ENCODE measurements around the gene GNPDA1. TPM values are rescaled to one million over a fixed set of nuclear protein-coding genes. Genes with fewer than 3 reads are reported as not detected.
A peak's percentile ranks its signal among the peaks of the same experiment; 100 is the strongest.
"Not testable (repeated sequence)": the region's sequence is repeated elsewhere in the genome, so short reads cannot be mapped to it uniquely, and the experiment has no call there.

GNPDA1 gene
- total and polyA plus RNA-seq, 2 donors from 2014 or later = 30.1 to 76.6 TPM

DNA sequence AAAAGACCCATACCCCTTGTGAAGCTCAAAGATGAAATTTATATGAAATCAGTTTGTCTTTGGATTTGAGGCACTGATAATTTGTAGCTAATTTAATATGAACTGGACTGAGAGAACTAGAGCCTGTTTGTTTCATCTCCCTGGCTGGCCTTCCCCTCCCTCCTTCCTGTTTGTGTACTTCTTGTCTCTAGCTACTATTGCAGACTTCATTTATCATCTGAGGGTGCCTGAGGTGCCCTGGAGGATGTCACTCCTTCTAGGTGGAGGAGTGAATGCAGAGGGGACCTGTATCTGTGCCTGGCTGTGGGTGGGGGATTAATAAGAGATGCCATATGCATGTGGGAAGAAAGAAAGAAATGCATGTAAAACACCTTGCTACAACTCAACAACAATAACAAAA is 22.2 kb upstream of the GNPDA1 start:
- no peaks in the 10 kb centered on the region for H3K27me3 ChIP-seq (ENCODE audit: control insufficient read depth, insufficient read depth, low read length)
- H3K9ac ChIP-seq (ENCODE audit: low read length in 3 of 3) = no peak overlapping the region
- no peaks in the 10 kb centered on the region for H3K4me1 ChIP-seq (ENCODE audit: control insufficient read depth in 2 of 3, insufficient read depth in 2 of 3, low read depth in 1 of 3, low read length in 3 of 3)
- H3K27ac ChIP-seq (ENCODE audit: low read depth in 2 of 2, low read length in 2 of 2) = no peak overlapping the region
- intact Hi-C loops (cut with DNase I) = no loop called here
- H3K9me3 ChIP-seq (ENCODE audit: control insufficient read depth in 2 of 3, insufficient read depth in 1 of 3, low read length in 3 of 3) = no peaks in the 10 kb centered on the region
- DNase-seq (peak in 1 of 5 donors; percentile 4), FAIRE-seq (no peak)
- H3K36me3 ChIP-seq (ENCODE audit: control insufficient read depth in 2 of 3, insufficient read depth in 3 of 3, low read length in 3 of 3) = no peaks in the 10 kb centered on the region
- TF ChIP-seq, protein P1, sequence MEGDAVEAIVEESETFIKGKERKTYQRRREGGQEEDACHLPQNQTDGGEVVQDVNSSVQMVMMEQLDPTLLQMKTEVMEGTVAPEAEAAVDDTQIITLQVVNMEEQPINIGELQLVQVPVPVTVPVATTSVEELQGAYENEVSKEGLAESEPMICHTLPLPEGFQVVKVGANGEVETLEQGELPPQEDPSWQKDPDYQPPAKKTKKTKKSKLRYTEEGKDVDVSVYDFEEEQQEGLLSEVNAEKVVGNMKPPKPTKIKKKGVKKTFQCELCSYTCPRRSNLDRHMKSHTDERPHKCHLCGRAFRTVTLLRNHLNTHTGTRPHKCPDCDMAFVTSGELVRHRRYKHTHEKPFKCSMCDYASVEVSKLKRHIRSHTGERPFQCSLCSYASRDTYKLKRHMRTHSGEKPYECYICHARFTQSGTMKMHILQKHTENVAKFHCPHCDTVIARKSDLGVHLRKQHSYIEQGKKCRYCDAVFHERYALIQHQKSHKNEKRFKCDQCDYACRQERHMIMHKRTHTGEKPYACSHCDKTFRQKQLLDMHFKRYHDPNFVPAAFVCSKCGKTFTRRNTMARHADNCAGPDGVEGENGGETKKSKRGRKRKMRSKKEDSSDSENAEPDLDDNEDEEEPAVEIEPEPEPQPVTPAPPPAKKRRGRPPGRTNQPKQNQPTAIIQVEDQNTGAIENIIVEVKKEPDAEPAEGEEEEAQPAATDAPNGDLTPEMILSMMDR (IDR thresholded peaks at IDR 0.05; ENCODE audit: borderline replicate concordance, extremely low read depth, insufficient read depth) = no peak
- H3K4me3 ChIP-seq (ENCODE audit: low read length in 3 of 3) = no peak overlapping the region

- H3K9ac ChIP-seq (ENCODE audit: low read length in 3 of 3); H3K4me1 ChIP-seq (ENCODE audit: control insufficient read depth in 2 of 3, insufficient read depth in 2 of 3, low read depth in 1 of 3, low read length in 3 of 3); intact Hi-C loops (cut with DNase I); H3K9me3 ChIP-seq (ENCODE audit: control insufficient read depth in 2 of 3, insufficient read depth in 1 of 3, low read length in 3 of 3); H3K27me3 ChIP-seq (ENCODE audit: control insufficient read depth, insufficient read depth, low read length); FAIRE-seq; H3K27ac ChIP-seq (ENCODE audit: low read depth in 2 of 2, low read length in 2 of 2); H3K36me3 ChIP-seq (ENCODE audit: control insufficient read depth in 2 of 3, insufficient read depth in 3 of 3, low read length in 3 of 3); H3K4me3 ChIP-seq (ENCODE audit: low read length in 3 of 3): not testable (repeated sequence)
- DNase-seq = peak in 1 of 5 donors; percentile 4
Observed at GRCh38 chr5:142033632-142034567, 21.1 kb upstream of the GNPDA1 start.

DNA sequence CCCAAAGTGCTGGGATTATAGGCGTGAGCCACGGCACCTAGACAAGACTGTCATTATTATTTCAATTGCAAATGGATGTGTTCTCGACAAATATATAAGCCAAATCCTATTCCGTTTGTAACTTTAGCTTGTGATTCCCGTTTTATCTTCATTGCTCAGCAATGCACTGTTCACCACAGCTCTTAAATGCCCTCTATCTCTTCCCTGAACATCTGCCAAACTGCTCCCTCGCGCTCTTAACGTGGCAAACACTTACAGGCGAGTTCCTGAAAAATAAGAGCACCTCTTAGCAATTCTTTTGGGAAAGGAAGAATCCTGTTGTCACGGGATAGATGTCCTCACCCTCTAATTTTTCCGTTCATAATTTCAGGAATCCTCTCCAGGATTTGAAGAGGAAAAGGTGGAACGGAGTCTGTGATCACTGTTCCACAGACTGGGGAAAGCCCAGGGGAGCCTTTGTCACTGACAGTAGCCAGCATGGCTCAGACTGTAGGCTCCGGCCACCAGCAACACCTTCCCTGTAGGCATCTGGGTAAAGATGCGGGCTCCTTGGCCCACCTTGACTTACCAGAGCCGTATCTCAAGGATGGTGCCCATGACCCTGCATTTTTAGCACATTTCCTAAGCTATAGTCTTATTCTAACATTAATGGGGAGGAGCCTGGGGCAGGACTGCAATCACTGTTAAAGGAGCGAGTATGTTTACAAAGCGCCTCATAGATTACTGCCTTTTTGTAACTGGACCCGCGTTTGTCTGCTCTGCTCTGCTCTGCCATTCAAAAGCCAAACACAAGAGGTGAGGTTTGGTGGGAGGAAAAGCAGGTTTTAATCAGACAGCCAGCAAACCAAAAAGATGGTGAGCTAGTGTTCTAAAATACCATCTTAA is 20.2 kb upstream of the GNPDA1 start:
- Histone ChIP-seq H3K36me3 (ENCODE audit: control insufficient read depth in 2 of 3, insufficient read depth in 3 of 3, low read length in 3 of 3) (no peaks in the 10 kb centered on the region), H3K4me3 (ENCODE audit: low read length in 3 of 3) (no peak overlapping the region), H3K27me3 (ENCODE audit: control insufficient read depth, insufficient read depth, low read length) (no peaks in the 10 kb centered on the region), H3K9ac (ENCODE audit: low read length in 3 of 3) (no peak overlapping the region), H3K9me3 (ENCODE audit: control insufficient read depth in 2 of 3, insufficient read depth in 1 of 3, low read length in 3 of 3) (no peaks in the 10 kb centered on the region), H3K4me1 (ENCODE audit: control insufficient read depth in 2 of 3, insufficient read depth in 2 of 3, low read depth in 1 of 3, low read length in 3 of 3) (no peaks in the 10 kb centered on the region), H3K27ac (ENCODE audit: low read depth in 2 of 2, low read length in 2 of 2) (no peak overlapping the region)
- intact Hi-C loops (cut with DNase I) = no loop called here
- TF ChIP-seq, protein P1 (IDR thresholded peaks at IDR 0.05; ENCODE audit: borderline replicate concordance, extremely low read depth, insufficient read depth) = no peak
- peak in 1 of 5 donors; percentile 16 for DNase-seq
- FAIRE-seq = no peak

DNA sequence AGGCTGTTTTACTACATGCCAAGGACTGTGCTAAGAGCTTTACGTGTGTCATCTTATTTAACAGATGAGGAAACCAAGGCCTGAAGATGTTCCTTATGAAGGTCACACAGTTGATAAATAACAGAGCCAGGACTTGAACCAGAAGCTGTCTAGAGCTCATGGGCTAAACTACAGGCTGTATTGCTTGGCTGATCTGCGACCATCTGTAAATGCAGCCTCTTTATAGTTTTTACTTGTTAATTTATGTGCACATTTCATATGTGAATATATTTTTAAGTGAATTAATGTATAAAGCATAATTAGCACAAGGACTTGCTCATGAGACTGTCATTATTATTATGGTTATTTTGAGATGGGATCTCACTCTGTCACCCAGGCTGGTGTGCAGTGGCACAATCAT is 19.3 kb upstream of the GNPDA1 start:
- Histone ChIP-seq H3K4me3 (ENCODE audit: low read length in 3 of 3) (no peak overlapping the region), H3K27me3 (ENCODE audit: control insufficient read depth, insufficient read depth, low read length) (no peaks in the 10 kb centered on the region), H3K9me3 (ENCODE audit: control insufficient read depth in 2 of 3, insufficient read depth in 1 of 3, low read length in 3 of 3) (no peaks in the 10 kb centered on the region), H3K27ac (ENCODE audit: low read depth in 2 of 2, low read length in 2 of 2) (no peak overlapping the region), H3K4me1 (ENCODE audit: control insufficient read depth in 2 of 3, insufficient read depth in 2 of 3, low read depth in 1 of 3, low read length in 3 of 3) (no peaks in the 10 kb centered on the region), H3K36me3 (ENCODE audit: control insufficient read depth in 2 of 3, insufficient read depth in 3 of 3, low read length in 3 of 3) (no peaks in the 10 kb centered on the region), H3K9ac (ENCODE audit: low read length in 3 of 3) (no peak overlapping the region)
- no peak for FAIRE-seq
- peak in 1 of 5 donors; percentile 2 for DNase-seq
- intact Hi-C loops (cut with DNase I) = no loop called here
- TF ChIP-seq, protein P1 (IDR thresholded peaks at IDR 0.05; ENCODE audit: borderline replicate concordance, extremely low read depth, insufficient read depth) = no peak
